Measurements from ENCODE around the gene FAM107A.

The FAM107A gene

GRCh38 chr3:58540176-58540858 lies 36.9 kb downstream of the FAM107A start:
- Histone ChIP-seq H3K27ac (no peak overlapping the region), H3K9me3 (ENCODE audit: low read depth, low read length) (no peaks in the 10 kb centered on the region), H3K36me3 (ENCODE audit: insufficient read depth, low read length) (no peaks in the 10 kb centered on the region), H3K4me3 (no peak overlapping the region), H3K9ac (ENCODE audit: insufficient read length) (no peak overlapping the region)
- no peak for DNase-seq (ENCODE audit: low read depth, low spot score)
- TF ChIP-seq FOXP2 (optimal IDR thresholded peaks at IDR 0.05; ENCODE audit: control extremely low read depth, extremely low read length, insufficient read depth) (no peak), EZH2 (IDR thresholded peaks at IDR 0.05) (no peak), POLR2AphosphoS5 (IDR thresholded peaks at IDR 0.05; ENCODE audit: borderline replicate concordance, low read depth, low read length) (no peak)

DNA sequence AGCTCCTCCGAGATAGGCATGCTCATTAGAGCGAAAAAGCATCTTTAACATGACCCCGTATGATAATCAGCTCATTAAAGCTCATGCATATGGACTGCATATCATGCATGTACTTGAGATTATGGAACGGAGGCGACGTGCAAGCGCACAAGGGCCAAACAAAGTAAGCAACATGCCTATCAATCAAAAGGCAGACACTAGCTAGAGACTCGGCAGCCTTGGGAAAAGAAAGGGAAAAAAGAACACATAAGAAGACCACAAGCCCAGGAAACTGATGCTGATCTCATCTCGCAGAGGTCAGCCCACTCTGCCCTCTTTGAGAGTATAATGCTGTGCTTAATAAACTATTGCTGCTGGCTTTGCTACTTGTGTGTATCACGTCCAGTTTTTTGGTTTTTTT lies 37.6 kb downstream of the FAM107A start:
- no peak overlapping the region for H3K4me3 ChIP-seq
- TF ChIP-seq POLR2AphosphoS5 (IDR thresholded peaks at IDR 0.05; ENCODE audit: borderline replicate concordance, low read depth, low read length) (no peak), FOXP2 (optimal IDR thresholded peaks at IDR 0.05; ENCODE audit: control extremely low read depth, extremely low read length, insufficient read depth) (no peak), EZH2 (IDR thresholded peaks at IDR 0.05) (no peak)
- no peak for DNase-seq (ENCODE audit: low read depth, low spot score)
- H3K9ac ChIP-seq (ENCODE audit: insufficient read length), result no peak overlapping the region
- no peak overlapping the region for H3K27ac ChIP-seq
- H3K36me3 ChIP-seq (ENCODE audit: insufficient read depth, low read length), result no peaks in the 10 kb centered on the region
- H3K9me3 ChIP-seq (ENCODE audit: low read depth, low read length), result no peaks in the 10 kb centered on the region

GRCh38 chr3:58537412-58538301 lies 39.5 kb downstream of the FAM107A start:
- Histone ChIP-seq H3K4me3 (no peak overlapping the region), H3K9ac (ENCODE audit: insufficient read length) (no peak overlapping the region), H3K36me3 (ENCODE audit: insufficient read depth, low read length) (no peaks in the 10 kb centered on the region), H3K27ac (no peak overlapping the region), H3K9me3 (ENCODE audit: low read depth, low read length) (no peaks in the 10 kb centered on the region)
- DNase-seq (ENCODE audit: low read depth, low spot score), result no peak
- no peak for TF ChIP-seq FOXP2 (optimal IDR thresholded peaks at IDR 0.05; ENCODE audit: control extremely low read depth, extremely low read length, insufficient read depth)
- TF ChIP-seq POLR2AphosphoS5 (IDR thresholded peaks at IDR 0.05; ENCODE audit: borderline replicate concordance, low read depth, low read length), result no peak
- TF ChIP-seq EZH2 (IDR thresholded peaks at IDR 0.05), result no peak

GRCh38 chr3:58536501-58537411 lies 40.4 kb downstream of the FAM107A start, which contains the start of gene ACOX2:
TSS of gene ACOX2 (minus strand) at chr3:58537190. CDS start at chr3:58535106, 2,084 bp downstream.
- Histone ChIP-seq H3K4me3 (no peak within 1 kb of the TSS), H3K27ac (no peak within 1 kb of the TSS), H3K9ac (ENCODE audit: insufficient read length) (no peak within 1 kb of the TSS), H3K9me3 (ENCODE audit: low read depth, low read length) (no peaks in the 10 kb centered on the region), H3K36me3 (ENCODE audit: insufficient read depth, low read length) (no peaks in the 10 kb centered on the region)
- no peak for TF ChIP-seq EZH2 (IDR thresholded peaks at IDR 0.05)
- no peak for TF ChIP-seq FOXP2 (optimal IDR thresholded peaks at IDR 0.05; ENCODE audit: control extremely low read depth, extremely low read length, insufficient read depth)
- TF ChIP-seq POLR2AphosphoS5 (IDR thresholded peaks at IDR 0.05; ENCODE audit: borderline replicate concordance, low read depth, low read length), result no peak
- DNase-seq (ENCODE audit: low read depth, low spot score), result no peak

DNA sequence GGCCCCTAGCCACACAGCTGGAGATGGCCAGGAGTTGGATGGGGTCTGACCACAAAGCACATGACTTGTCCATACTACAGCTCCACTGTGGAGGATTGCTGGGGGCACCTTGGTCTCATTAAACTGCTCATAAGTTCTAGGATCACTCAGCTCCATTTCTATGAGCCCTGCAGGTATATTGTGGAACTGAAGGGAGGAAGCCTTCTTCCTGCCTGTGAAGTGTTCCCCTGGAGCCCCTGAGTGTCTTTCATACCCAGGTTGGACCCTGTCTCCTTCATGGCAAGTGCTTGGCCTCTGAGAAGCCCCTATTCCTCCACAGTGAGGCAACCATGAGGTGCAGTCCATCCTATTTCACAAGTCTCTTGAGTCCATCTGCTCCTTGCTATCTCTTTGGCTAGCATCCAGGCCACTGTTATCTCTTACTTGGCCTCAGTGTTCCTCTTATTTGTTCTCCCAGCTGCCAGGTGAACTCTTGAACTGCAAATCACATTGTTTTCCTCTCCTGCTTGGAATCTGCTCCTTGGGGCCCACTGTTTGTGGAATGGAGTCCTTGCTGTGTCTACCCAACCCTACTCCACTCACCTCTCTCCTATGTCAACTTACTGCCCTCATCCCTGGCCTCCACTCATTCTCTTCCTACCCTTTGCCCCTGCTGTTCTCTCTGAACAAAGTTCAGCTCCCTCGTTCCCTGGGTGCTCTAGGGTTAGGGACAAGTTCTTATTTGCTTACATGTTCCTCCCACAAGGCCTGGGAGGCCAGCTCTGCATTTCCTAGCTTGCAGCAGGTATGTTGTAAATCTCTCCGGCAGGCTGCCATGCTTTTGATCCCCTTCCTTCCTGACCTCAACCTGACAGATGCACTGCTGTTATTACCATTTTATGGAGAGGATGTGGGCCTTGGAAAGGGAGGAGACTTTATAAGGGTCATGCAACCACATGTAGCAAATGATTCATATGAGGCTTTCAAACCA lies 41.4 kb downstream of the FAM107A start:
- Histone ChIP-seq H3K36me3 (ENCODE audit: insufficient read depth, low read length) (no peaks in the 10 kb centered on the region), H3K27ac (no peak overlapping the region), H3K4me3 (no peak overlapping the region), H3K9me3 (ENCODE audit: low read depth, low read length) (no peaks in the 10 kb centered on the region), H3K9ac (ENCODE audit: insufficient read length) (no peak overlapping the region)
- TF ChIP-seq POLR2AphosphoS5 (IDR thresholded peaks at IDR 0.05; ENCODE audit: borderline replicate concordance, low read depth, low read length), result no peak
- no peak for TF ChIP-seq EZH2 (IDR thresholded peaks at IDR 0.05)
- no peak for TF ChIP-seq FOXP2 (optimal IDR thresholded peaks at IDR 0.05; ENCODE audit: control extremely low read depth, extremely low read length, insufficient read depth)
- DNase-seq (ENCODE audit: low read depth, low spot score), result no peak

GRCh38 chr3:58534592-58535494 lies 42.3 kb downstream of the FAM107A start:
- TF ChIP-seq POLR2AphosphoS5 (IDR thresholded peaks at IDR 0.05; ENCODE audit: borderline replicate concordance, low read depth, low read length) (no peak), FOXP2 (optimal IDR thresholded peaks at IDR 0.05; ENCODE audit: control extremely low read depth, extremely low read length, insufficient read depth) (no peak), EZH2 (IDR thresholded peaks at IDR 0.05) (no peak)
- H3K9ac ChIP-seq (ENCODE audit: insufficient read length), result no peak overlapping the region

More at GRCh38 chr3:58534592-58535494, 42.3 kb downstream of the FAM107A start:
- DNase-seq (ENCODE audit: low read depth, low spot score), result no peak
- Histone ChIP-seq H3K4me3 (no peak overlapping the region), H3K36me3 (ENCODE audit: insufficient read depth, low read length) (no peaks in the 10 kb centered on the region), H3K27ac (no peak overlapping the region), H3K9me3 (ENCODE audit: low read depth, low read length) (no peaks in the 10 kb centered on the region)

Data from SK-N-MC (cell line).